Measurements from ENCODE around the gene SLC5A10.

DNA sequence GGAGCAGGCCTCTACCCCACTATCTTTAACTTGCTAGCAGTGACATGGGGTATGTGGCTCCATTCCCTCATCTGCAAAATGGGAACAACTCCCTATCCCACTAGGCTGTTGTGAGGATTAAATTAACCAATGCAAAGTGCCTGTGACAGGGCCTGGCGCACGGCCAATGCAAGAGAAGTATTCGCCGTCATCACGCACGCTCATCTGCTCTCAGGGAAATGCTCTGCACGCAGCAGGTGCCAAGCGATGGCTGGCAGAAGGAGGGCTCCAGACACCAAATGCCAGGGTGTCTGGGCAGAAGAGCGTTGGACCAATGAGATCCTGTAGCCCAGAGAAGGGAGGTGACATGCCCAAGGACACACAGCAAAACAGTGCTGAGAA lies 35.3 kb downstream of the SLC5A10 start:
- TF ChIP-seq, protein P1, sequence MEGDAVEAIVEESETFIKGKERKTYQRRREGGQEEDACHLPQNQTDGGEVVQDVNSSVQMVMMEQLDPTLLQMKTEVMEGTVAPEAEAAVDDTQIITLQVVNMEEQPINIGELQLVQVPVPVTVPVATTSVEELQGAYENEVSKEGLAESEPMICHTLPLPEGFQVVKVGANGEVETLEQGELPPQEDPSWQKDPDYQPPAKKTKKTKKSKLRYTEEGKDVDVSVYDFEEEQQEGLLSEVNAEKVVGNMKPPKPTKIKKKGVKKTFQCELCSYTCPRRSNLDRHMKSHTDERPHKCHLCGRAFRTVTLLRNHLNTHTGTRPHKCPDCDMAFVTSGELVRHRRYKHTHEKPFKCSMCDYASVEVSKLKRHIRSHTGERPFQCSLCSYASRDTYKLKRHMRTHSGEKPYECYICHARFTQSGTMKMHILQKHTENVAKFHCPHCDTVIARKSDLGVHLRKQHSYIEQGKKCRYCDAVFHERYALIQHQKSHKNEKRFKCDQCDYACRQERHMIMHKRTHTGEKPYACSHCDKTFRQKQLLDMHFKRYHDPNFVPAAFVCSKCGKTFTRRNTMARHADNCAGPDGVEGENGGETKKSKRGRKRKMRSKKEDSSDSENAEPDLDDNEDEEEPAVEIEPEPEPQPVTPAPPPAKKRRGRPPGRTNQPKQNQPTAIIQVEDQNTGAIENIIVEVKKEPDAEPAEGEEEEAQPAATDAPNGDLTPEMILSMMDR (conservative IDR thresholded peaks at IDR 0.05; ENCODE audit: low read depth in 2 of 2): no peak
- TF ChIP-seq EZH2 (IDR thresholded peaks at IDR 0.05; ENCODE audit: low read depth, unreplicated experiment) (no peak), POLR2AphosphoS5 (IDR thresholded peaks at IDR 0.05; ENCODE audit: low read depth) (no peak), JUNB (IDR thresholded peaks at IDR 0.05; ENCODE audit: unreplicated experiment) (no peak), STAT1 (IDR thresholded peaks at IDR 0.05; ENCODE audit: unreplicated experiment) (no peak), EZH2phosphoT487 (IDR thresholded peaks at IDR 0.05; ENCODE audit: unreplicated experiment) (no peak), ZNF114 (CRISPR knock-in tag; IDR thresholded peaks at IDR 0.05) (no peak)
- TF ChIP-seq, protein P2, sequence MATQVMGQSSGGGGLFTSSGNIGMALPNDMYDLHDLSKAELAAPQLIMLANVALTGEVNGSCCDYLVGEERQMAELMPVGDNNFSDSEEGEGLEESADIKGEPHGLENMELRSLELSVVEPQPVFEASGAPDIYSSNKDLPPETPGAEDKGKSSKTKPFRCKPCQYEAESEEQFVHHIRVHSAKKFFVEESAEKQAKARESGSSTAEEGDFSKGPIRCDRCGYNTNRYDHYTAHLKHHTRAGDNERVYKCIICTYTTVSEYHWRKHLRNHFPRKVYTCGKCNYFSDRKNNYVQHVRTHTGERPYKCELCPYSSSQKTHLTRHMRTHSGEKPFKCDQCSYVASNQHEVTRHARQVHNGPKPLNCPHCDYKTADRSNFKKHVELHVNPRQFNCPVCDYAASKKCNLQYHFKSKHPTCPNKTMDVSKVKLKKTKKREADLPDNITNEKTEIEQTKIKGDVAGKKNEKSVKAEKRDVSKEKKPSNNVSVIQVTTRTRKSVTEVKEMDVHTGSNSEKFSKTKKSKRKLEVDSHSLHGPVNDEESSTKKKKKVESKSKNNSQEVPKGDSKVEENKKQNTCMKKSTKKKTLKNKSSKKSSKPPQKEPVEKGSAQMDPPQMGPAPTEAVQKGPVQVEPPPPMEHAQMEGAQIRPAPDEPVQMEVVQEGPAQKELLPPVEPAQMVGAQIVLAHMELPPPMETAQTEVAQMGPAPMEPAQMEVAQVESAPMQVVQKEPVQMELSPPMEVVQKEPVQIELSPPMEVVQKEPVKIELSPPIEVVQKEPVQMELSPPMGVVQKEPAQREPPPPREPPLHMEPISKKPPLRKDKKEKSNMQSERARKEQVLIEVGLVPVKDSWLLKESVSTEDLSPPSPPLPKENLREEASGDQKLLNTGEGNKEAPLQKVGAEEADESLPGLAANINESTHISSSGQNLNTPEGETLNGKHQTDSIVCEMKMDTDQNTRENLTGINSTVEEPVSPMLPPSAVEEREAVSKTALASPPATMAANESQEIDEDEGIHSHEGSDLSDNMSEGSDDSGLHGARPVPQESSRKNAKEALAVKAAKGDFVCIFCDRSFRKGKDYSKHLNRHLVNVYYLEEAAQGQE (IDR thresholded peaks at IDR 0.05; ENCODE audit: unreplicated experiment): no peak

Measured in GM23338 (cell line).